Measurements from ENCODE around the gene RECQL5.

Gene RECQL5

GRCh38 chr17:75636381-75637142, 30.4 kb downstream of the RECQL5 start:
- intact Hi-C loops (cut with DNase I), result no loop called here

GRCh38 chr17:75635610-75636202, 31.2 kb downstream of the RECQL5 start:
- intact Hi-C loops (cut with DNase I), result no loop called here
- peak in 3 of 10 donors; percentile 49 to 63 (median 60) for DNase-seq

More at GRCh38 chr17:75636381-75637142, 30.4 kb downstream of the RECQL5 start:
- DNase-seq, result peak in 3 of 10 donors; percentile 56 to 82 (median 77)

DNA sequence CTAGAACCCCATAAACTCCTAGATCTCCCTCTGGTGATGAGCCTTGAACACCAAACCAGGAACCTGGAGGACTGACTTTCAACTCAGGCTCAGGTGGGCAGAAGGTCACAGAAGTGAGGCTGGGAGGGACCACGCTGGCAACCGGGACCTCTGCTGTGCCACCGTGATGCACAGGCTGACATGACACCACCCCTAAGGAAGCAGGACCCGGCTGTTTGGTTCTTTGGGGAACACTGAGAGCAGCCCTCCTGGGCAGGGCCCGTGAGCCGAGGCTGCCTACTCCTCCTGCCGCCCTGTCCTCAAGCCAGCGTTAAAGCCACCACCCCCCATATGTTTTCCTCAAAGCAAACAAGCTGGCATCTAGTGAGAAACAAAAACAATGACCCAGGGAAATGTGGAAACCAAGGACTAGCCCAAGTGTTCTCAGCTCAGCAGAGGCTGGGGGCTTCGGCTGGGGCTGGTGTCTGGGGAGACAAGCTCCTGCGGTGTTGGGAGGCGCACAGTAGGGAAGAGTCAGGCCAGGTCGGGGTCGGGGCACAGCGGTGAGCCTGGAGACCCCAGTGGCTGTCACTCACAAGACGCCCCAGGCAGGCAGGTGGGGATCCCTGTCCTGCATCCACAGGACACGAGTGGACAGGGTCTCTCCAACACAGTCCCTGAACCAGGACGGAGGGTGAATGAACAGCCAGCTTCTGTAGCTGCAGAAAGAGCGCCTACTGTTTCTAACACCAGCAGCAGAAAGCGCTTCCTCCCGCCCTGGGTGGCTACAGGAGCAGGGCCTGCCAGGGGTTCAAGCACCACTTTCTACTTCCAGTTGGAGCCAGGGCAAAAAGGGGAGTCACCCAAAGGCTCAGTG, 32.0 kb downstream of the RECQL5 start:
- intact Hi-C loops (cut with DNase I), result no loop called here
- peak in 2 of 10 donors; percentile 43 to 67 for DNase-seq

DNA sequence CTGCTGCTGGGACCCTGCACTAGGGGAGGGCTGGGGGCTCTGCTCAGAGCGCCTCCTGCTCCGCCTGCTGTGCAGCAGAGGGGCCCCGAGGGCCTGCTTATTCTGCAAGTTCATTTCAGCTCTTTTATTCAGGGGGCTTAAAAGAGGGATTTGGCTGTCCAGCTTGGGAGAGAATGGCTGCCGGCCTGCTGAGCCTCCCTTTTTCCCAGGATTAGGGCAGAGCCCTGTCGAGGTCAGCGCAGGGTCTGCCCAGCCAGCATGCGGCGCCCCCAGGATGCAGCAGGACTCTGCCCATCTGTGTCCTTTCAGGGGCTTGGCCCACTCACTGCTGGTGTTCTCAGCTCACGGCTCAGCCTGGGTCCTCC, 32.6 kb downstream of the RECQL5 start:
- DNase-seq, result peak in 1 of 10 donors; percentile 69

GRCh38 chr17:75633486-75634375, 33.2 kb downstream of the RECQL5 start:
- peak; percentile 67 to 97 (median 84) for DNase-seq
- intact Hi-C loops (cut with DNase I), result loop anchor here (1.0 kb wide), 2 partner anchors 21 to 116 kb away; no protein-coding TSS in a partner anchor

More for the DNA sequence above, 32.6 kb downstream of the RECQL5 start:
- intact Hi-C loops (cut with DNase I), result no loop called here

DNA sequence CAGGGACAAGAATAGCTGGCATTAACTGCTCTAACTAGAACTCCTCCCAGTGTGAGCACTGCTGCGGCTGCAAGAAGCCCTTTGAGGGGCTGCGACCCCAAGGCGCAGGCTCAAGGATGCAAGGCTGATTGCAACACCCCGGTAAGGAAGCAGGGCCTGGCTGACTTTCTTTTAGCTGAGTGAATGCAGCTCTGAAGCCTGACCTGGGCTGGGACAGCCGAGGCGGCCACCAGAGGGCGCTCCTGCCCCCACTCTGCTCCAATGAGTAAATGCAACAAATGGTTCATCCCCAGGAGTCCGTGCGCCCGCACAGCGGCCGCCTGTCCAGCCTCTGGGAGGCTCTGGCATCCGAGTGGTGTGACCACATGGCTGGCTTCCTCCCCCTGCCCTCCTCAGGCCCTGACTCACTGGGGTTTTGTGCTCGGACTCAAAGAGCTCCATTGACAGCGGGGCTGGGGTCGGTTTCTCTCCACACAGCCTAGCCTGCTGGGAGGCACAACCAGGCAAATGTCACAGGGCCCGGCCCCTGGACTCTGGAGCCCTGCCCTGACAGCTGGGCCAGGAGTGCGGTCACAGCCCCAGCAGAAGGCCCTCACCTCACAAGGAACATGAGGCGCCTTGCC, 34.0 kb downstream of the RECQL5 start, which contains the start of gene SMIM5:
Gene SMIM5 (plus strand): TSS at position 572 of the 623 bp plus-strand sequence. CDS start 6,768 bp downstream, outside the sequence.
- peak; percentile 90 to 99 (median 95) for DNase-seq
- intact Hi-C loops (cut with DNase I), result loop anchor here (1.0 kb wide), 2 partner anchors 21 to 116 kb away; no protein-coding TSS in a partner anchor

GRCh38 chr17:75632428-75632827, 34.5 kb downstream of the RECQL5 start:
- intact Hi-C loops (cut with DNase I), result no loop called here
- DNase-seq, result peak in 1 of 10 donors; percentile 64

GRCh38 chr17:75631353-75631752, 35.6 kb downstream of the RECQL5 start:
- intact Hi-C loops (cut with DNase I), result no loop called here
- DNase-seq, result peak in 1 of 10 donors; percentile 63

GRCh38 chr17:75630071-75630917, 36.7 kb downstream of the RECQL5 start:
- intact Hi-C loops (cut with DNase I), result no loop called here
- DNase-seq, result peak in 1 of 10 donors; percentile 53

DNA sequence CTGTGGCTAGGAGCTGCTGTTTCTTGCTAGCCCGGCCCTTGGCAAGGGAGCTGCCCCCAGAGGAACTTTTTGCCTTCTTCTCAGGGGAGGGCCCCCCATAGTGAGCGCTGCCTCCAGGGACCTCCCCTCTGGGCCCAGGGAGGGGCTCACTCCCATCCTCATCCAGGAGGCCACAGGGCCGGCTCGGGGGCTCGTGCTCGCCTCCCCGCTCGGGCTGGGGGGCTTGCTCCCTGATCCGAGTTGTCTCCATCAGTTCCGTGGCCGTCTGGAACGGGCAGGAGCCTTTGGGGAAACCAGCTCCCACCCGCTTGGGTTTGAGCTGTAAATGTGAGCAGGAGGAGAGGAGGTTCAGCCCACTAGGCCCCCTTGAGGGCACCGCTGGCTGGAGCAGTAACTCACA, 37.8 kb downstream of the RECQL5 start:
- DNase-seq, result peak in 1 of 10 donors; percentile 51
- intact Hi-C loops (cut with DNase I), result no loop called here

- peak in 1 of 10 donors; percentile 53 for DNase-seq
- intact Hi-C loops (cut with DNase I), result no loop called here
Measured at GRCh38 chr17:75628425-75628824, 38.5 kb downstream of the RECQL5 start.

DNA sequence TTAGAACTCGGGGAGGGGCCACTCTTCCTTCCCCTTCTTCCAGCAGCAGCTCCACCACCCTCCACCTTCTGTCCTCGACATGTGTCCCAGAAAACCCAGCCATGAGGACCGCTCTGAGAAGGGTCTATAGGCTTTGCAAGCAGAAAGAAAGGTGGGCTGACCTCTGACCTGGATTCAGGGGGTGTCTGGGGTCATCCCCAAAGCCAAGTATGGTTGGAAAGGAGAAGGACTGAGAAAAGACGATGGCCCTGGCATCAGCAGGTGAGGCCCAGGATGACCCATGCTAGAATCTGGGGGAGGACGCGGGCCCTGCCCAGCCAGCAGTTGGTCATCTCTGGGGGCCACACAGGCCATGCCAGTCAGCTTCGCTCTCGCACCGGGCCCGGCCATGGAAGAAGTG, 39.9 kb downstream of the RECQL5 start:
- DNase-seq, result peak in 1 of 10 donors; percentile 39
- intact Hi-C loops (cut with DNase I), result no loop called here

DNA sequence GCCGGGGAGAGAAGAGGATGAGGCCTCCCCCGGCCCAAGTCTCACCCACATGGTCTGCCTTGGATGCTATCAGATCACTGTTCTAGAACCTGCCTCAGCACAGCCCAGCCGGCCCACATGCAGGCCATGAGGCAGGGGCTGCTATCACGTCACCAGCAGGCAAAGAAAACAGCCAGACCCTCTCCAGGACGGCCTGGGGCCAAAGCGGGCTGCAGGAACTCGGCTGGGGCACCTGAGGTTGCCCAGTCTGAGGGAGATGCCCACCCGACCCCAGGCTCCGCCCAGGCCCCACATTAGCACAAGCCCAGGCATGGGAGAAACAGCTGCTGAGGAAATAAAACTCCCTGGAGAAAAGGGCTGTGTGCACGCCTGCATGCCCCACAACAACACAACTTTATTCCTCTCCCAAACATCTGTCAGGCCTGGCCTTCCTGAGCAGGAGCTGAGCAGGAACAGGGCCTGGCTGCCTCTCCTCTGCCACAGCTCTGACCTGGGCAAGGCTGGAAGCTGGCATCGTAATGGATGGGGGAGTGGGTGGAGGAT, 40.4 kb downstream of the RECQL5 start:
- intact Hi-C loops (cut with DNase I), result no loop called here
- DNase-seq, result peak in 1 of 10 donors; percentile 35

DNA sequence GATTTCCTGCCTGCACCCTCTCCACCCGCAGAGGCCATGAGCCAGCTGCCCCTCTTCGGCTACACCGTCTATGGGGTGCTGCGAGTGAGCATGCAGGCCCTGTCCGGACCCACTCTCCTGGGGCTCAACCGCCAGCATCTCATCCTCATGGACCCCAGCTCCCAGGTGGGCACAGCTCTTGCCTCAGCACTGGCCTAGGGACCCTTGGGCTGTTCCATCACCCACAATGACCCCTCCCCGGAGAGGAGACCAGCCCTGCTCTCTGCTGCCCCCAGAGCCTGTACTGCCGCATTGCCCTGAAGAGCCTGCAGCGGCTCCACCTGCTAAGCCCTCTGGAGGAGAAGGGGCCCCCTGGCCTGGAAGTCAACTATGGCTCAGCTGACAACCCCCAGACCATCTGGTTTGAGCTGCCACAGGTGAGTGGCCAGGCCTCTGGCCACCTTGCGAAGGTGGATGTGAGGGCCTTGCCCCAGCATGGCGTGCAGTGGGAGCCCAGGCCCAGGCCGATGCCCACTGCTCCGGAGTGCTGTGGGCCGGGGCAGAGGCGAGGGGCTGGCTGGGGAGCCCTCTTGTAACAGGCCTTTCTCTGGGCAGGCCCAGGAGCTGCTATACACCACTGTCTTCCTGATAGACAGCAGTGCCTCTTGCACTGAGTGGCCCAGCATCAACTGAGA, 41.0 kb downstream of the RECQL5 start:
- intact Hi-C loops (cut with DNase I), result no loop called here

DNA sequence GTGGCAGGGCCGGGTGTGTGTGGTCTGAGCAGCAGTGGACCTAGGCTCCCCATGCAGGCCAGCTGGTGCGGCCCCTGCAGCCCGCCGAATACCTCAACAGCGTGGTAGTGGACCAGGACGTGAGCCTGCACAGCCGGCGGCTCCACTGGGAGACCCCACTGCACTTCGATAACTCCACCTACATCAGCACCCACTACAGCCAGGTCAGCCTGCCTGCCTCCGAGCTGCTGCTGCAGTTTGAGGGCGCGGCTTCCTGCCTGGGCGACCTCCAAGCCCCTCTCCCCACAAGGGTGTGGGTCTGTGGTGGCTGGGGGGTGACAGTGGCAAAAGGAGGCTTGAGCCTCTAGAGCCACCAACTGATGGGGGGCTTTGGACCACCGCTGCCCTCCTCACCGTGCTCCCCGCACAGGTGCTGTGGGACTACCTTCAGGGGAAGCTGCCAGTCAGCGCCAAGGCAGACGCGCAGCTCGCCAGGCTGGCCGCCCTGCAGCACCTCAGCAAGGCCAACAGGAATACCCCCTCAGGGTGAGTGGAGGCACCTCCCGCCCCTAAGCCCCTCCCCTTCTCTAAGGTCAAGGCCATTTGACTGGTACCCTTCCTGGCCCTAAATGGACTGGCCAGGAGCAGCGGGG, 42.1 kb downstream of the RECQL5 start:
- no peak for DNase-seq
- intact Hi-C loops (cut with DNase I), result no loop called here

More for the DNA sequence above, 41.0 kb downstream of the RECQL5 start:
- peak in 4 of 10 donors; percentile 27 to 46 (median 43) for DNase-seq

GRCh38 chr17:75624021-75624420, 42.9 kb downstream of the RECQL5 start:
- intact Hi-C loops (cut with DNase I), result no loop called here
- no peak for DNase-seq

GRCh38 chr17:75623386-75623785, 43.6 kb downstream of the RECQL5 start:
- no peak for DNase-seq
- intact Hi-C loops (cut with DNase I), result no loop called here

Data from posterior cingulate gyrus (tissue), 11 donors.